Measurements from ENCODE around the gene CBR3.

Gene CBR3

DNA sequence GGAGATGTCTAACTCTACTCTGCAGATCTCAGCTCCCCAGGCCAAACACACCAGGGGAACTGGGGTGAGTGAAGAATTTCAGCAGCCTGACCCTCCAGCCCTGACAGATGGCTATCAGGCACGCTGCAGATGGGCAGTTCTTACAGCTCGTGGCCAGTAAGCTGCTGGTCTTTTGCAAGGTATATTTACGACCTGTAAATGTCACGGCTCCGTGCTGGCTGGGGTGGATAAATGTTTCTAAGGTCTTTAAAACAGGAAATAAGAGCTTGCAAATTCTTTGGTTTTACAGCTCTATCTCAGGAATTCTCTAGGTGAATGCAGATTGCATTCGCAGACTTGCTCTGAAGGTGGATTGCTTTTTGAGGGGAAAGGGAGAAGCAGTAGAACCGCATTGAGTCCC lies 31.8 kb downstream of the CBR3 start:
- peaks cover 6% of the 10 kb centered on the region; the same call in 1 of the 2 replicates for H3K4me1 ChIP-seq (ENCODE audit: insufficient read depth, low read length)
- DNase-seq (no peak), ATAC-seq (ENCODE audit: insufficient read depth, low read depth) (no peak)
- peaks cover 2% of the 10 kb centered on the region; the same call in 1 of the 2 replicates for H4K20me1 ChIP-seq (ENCODE audit: insufficient read depth, low read length)
- H3K4me3 ChIP-seq (ENCODE audit: low read depth in 1 of 2, low read length in 2 of 2) = no peak overlapping the region
- TF ChIP-seq, protein P1, sequence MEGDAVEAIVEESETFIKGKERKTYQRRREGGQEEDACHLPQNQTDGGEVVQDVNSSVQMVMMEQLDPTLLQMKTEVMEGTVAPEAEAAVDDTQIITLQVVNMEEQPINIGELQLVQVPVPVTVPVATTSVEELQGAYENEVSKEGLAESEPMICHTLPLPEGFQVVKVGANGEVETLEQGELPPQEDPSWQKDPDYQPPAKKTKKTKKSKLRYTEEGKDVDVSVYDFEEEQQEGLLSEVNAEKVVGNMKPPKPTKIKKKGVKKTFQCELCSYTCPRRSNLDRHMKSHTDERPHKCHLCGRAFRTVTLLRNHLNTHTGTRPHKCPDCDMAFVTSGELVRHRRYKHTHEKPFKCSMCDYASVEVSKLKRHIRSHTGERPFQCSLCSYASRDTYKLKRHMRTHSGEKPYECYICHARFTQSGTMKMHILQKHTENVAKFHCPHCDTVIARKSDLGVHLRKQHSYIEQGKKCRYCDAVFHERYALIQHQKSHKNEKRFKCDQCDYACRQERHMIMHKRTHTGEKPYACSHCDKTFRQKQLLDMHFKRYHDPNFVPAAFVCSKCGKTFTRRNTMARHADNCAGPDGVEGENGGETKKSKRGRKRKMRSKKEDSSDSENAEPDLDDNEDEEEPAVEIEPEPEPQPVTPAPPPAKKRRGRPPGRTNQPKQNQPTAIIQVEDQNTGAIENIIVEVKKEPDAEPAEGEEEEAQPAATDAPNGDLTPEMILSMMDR (IDR thresholded peaks at IDR 0.05; ENCODE audit: borderline replicate concordance, extremely low read depth, low read length, poor library complexity, severe bottlenecking) = no peak
- TF ChIP-seq EZH2 (IDR thresholded peaks at IDR 0.05; ENCODE audit: borderline replicate concordance, low read depth, low read length, severe bottlenecking) = no peak
- no peaks in the 10 kb centered on the region for H3K9me3 ChIP-seq (ENCODE audit: insufficient read depth, low read length, severe bottlenecking)
- H3K79me2 ChIP-seq (ENCODE audit: insufficient read depth, low read length) = no peaks in the 10 kb centered on the region
- no peak overlapping the region for H2AFZ ChIP-seq (ENCODE audit: low read depth, low read length)
- no peaks in the 10 kb centered on the region for H3K27me3 ChIP-seq (ENCODE audit: insufficient read depth, low read length, poor library complexity)
- H3K4me2 ChIP-seq (ENCODE audit: insufficient read depth, low read length) = no peak overlapping the region
- H3K36me3 ChIP-seq (ENCODE audit: insufficient read depth, low read length) = peaks cover 34% of the 10 kb centered on the region
- no peak overlapping the region for H3K27ac ChIP-seq (ENCODE audit: low read length)
- no peak overlapping the region for H3K9ac ChIP-seq (ENCODE audit: low read depth, low read length)

DNA sequence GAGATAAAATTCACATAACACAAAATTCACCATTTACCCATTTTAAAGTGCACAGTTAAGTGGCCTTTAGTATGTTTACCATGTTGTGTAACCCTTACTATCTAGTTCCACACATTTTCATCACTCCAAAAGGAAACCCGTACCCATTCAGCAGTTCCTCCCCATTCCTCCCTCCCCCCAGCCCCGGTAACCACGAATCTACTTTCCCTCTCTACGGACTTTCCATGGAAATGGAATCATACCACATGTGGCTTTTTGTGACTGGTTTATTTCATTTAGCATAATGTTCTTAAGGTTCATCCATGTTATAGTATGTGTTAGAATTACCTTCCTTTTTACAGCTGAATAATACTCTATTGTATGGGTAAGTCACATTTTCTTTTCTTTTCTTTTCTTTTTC lies 32.7 kb downstream of the CBR3 start:
- H3K4me1 ChIP-seq (ENCODE audit: insufficient read depth, low read length) = peaks cover 6% of the 10 kb centered on the region; the same call in 1 of the 2 replicates
- H3K27ac ChIP-seq (ENCODE audit: low read length) = no peak overlapping the region
- no peak overlapping the region for H3K4me2 ChIP-seq (ENCODE audit: insufficient read depth, low read length)
- H3K4me3 ChIP-seq (ENCODE audit: low read depth in 1 of 2, low read length in 2 of 2) = no peak overlapping the region
- H3K27me3 ChIP-seq (ENCODE audit: insufficient read depth, low read length, poor library complexity) = no peaks in the 10 kb centered on the region
- peaks cover 2% of the 10 kb centered on the region; the same call in 1 of the 2 replicates for H4K20me1 ChIP-seq (ENCODE audit: insufficient read depth, low read length)
- TF ChIP-seq, protein P1 (IDR thresholded peaks at IDR 0.05; ENCODE audit: borderline replicate concordance, extremely low read depth, low read length, poor library complexity, severe bottlenecking) = no peak
- no peak for TF ChIP-seq EZH2 (IDR thresholded peaks at IDR 0.05; ENCODE audit: borderline replicate concordance, low read depth, low read length, severe bottlenecking)
- no peaks in the 10 kb centered on the region for H3K79me2 ChIP-seq (ENCODE audit: insufficient read depth, low read length)
- ATAC-seq (ENCODE audit: insufficient read depth, low read depth) (no peak), DNase-seq (no peak)
- H2AFZ ChIP-seq (ENCODE audit: low read depth, low read length) = no peak overlapping the region
- no peaks in the 10 kb centered on the region for H3K9me3 ChIP-seq (ENCODE audit: insufficient read depth, low read length, severe bottlenecking)
- peaks cover 34% of the 10 kb centered on the region for H3K36me3 ChIP-seq (ENCODE audit: insufficient read depth, low read length)
- H3K9ac ChIP-seq (ENCODE audit: low read depth, low read length) = no peak overlapping the region

DNA sequence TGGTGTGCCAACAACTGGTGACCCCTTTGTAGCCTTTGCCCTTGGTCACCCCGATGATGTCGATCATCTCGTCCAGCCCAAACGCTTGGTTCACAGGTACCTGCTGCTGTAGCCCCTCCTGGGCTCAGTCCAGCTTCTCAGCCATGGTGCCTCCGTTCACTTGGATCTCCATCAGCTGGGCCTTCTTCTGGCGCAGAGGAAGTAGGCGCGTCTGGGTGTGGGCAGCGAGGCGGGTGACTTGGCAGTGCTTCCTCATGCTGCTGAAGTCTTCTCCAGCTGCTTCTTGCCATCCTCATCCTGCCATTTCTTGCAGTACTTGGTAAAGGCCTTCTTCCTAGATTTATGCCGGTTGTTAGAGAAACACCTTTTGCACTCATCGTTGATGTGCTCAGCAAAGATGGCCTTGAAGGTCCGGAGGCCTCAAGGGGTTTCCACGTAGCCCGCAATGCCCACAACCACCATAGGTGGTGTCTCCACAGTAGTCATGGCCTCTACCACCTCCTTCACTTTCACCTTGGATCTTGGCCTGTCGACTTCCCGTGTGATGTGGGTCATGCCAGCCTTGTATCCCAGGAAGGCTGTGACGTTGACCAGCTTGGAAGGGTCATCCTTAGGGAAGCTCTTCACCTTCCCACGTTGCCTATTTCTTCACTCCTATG lies 34.7 kb downstream of the CBR3 start:
- Histone ChIP-seq H3K27me3 (ENCODE audit: insufficient read depth, low read length, poor library complexity) (no peaks in the 10 kb centered on the region), H2AFZ (ENCODE audit: low read depth, low read length) (no peak overlapping the region), H3K9ac (ENCODE audit: low read depth, low read length) (no peak overlapping the region), H3K4me1 (ENCODE audit: insufficient read depth, low read length) (no peaks in the 10 kb centered on the region), H3K4me2 (ENCODE audit: insufficient read depth, low read length) (no peak overlapping the region), H3K4me3 (ENCODE audit: low read depth in 1 of 2, low read length in 2 of 2) (no peak overlapping the region), H3K79me2 (ENCODE audit: insufficient read depth, low read length) (no peaks in the 10 kb centered on the region), H3K9me3 (ENCODE audit: insufficient read depth, low read length, severe bottlenecking) (no peaks in the 10 kb centered on the region), H3K36me3 (ENCODE audit: insufficient read depth, low read length) (peaks cover 34% of the 10 kb centered on the region), H4K20me1 (ENCODE audit: insufficient read depth, low read length) (no peaks in the 10 kb centered on the region), H3K27ac (ENCODE audit: low read length) (no peak overlapping the region)
- TF ChIP-seq EZH2 (IDR thresholded peaks at IDR 0.05; ENCODE audit: borderline replicate concordance, low read depth, low read length, severe bottlenecking) = no peak
- TF ChIP-seq, protein P1 (IDR thresholded peaks at IDR 0.05; ENCODE audit: borderline replicate concordance, extremely low read depth, low read length, poor library complexity, severe bottlenecking) = peak; percentile 40
- DNase-seq (no peak), ATAC-seq (ENCODE audit: insufficient read depth, low read depth) (0 out of 3 replicates have a peak, but pooled peaks have one; percentile 55)
